Measurements from ENCODE around the gene SPTBN5. TPM values are rescaled to one million over a fixed set of nuclear protein-coding genes. Genes with fewer than 3 reads are reported as not detected.

SPTBN5 gene
- total RNA-seq, 5 donors from 2014 or later (not counting 1 experiment from before 2014, with no cell fraction given): 1.0 to 4.0 (median 2.2) TPM

GRCh38 chr15:41827880-41828806, 65.7 kb downstream of the SPTBN5 start, which contains the start of gene JMJD7:
JMJD7 (plus strand) TSS chr15:41828092; CDS start chr15:41828125, 33 bp downstream.
- DNase-seq (peak; percentile 81 to 98 (median 94)), ATAC-seq (replicated peaks in 1 of 4) (peak; percentile 89 to 95 (median 92))
- ChIA-PET CTCF (interaction anchor here in 1 of 2 donors (0.9 to 2.1 kb wide), 3 partner anchors 54 to 142 kb away, joined by 3 to 17 read pairs (median 5); partner anchors contain the start of gene MAPKBP1), POLR2A (no interaction called here)
- peaks cover 45 to 57% (median 55%) of the 10 kb centered on the region in 3 donors for H3K4me1 Mint-ChIP-seq
- peak within 1 kb of the TSS; percentile 86 to 91 for H3K27ac Mint-ChIP-seq
- H3K9me3 Mint-ChIP-seq: no peaks in the 10 kb centered on the region
- H3K27ac ChIP-seq (ENCODE audit: low read length): peak within 1 kb of the TSS; percentile 59
- peaks cover 20 to 54% of the 10 kb centered on the region in 2 experiments for H3K4me1 ChIP-seq (ENCODE audit: control insufficient read depth in 1 of 2, extremely low read depth in 1 of 2, insufficient read depth in 2 of 2, low read length in 2 of 2)
- no peaks in the 10 kb centered on the region for H3K27me3 ChIP-seq (replicated peaks in 1 of 2; ENCODE audit: control insufficient read depth in 2 of 2, extremely low read depth in 1 of 2, insufficient read depth in 2 of 2, low read length in 1 of 2)
- H3K27me3 Mint-ChIP-seq: no peaks in the 10 kb centered on the region
- peaks cover 3 to 13% of the 10 kb centered on the region in 2 donors for H3K36me3 ChIP-seq (ENCODE audit: control insufficient read depth in 2 of 2, extremely low read depth in 1 of 2, insufficient read depth in 1 of 2, low read length in 1 of 2)
- peak within 1 kb of the TSS; percentile 91 to 97 (median 95) for H3K4me3 Mint-ChIP-seq
- WGBS (ENCODE audit: insufficient coverage): under 1% methylated on average over 64 of the region's 66 CpGs
- H3K36me3 Mint-ChIP-seq: peaks cover 17% of the 10 kb centered on the region
- peak within 1 kb of the TSS; percentile 85 to 91 for H3K4me3 ChIP-seq (ENCODE audit: control insufficient read depth in 1 of 2, extremely low read depth in 1 of 2, low read length in 1 of 2)
- no peaks in the 10 kb centered on the region for H3K9me3 ChIP-seq

GRCh38 chr15:41827290-41827879, 66.5 kb downstream of the SPTBN5 start:
- Histone ChIP-seq H3K27ac (ENCODE audit: low read length) (peak overlapping the region; percentile 10), H3K27me3 (replicated peaks in 1 of 2; ENCODE audit: control insufficient read depth in 2 of 2, extremely low read depth in 1 of 2, insufficient read depth in 2 of 2, low read length in 1 of 2) (no peaks in the 10 kb centered on the region), H3K36me3 (ENCODE audit: control insufficient read depth in 2 of 2, extremely low read depth in 1 of 2, insufficient read depth in 1 of 2, low read length in 1 of 2) (peaks cover 3 to 18% of the 10 kb centered on the region in 2 donors), H3K4me1 (ENCODE audit: control insufficient read depth in 1 of 2, extremely low read depth in 1 of 2, insufficient read depth in 2 of 2, low read length in 2 of 2) (peaks cover 16 to 47% of the 10 kb centered on the region in 2 experiments), H3K4me3 (ENCODE audit: control insufficient read depth in 1 of 2, extremely low read depth in 1 of 2, low read length in 1 of 2) (peak overlapping the region; percentile 65 to 91), H3K9me3 (no peaks in the 10 kb centered on the region)
- Mint-ChIP-seq H3K9me3 (no peaks in the 10 kb centered on the region), H3K27me3 (no peaks in the 10 kb centered on the region), H3K4me1 (peaks cover 38 to 49% (median 47%) of the 10 kb centered on the region in 3 donors), H3K4me3 (peak overlapping the region; percentile 91 to 97 (median 95)), H3K27ac (peak overlapping the region; percentile 85 to 91), H3K36me3 (peaks cover 9% of the 10 kb centered on the region)
- peak in 18 of 35 experiments; percentile 3 to 58 (median 23) for DNase-seq
- CTCF ChIA-PET: interaction anchor here (0.6 to 2.1 kb wide), 5 partner anchors 17 to 880 kb away, joined by 3 to 17 read pairs (median 4); partner anchors contain the start of gene MAPKBP1 (in 1 of the 2)
- 4% methylated on average over 32 of the region's 37 CpGs for WGBS (ENCODE audit: insufficient coverage)
- POLR2A ChIA-PET: no interaction called here
- ATAC-seq (replicated peaks in 1 of 4): peak; percentile 26 to 34 (median 32)

DNA sequence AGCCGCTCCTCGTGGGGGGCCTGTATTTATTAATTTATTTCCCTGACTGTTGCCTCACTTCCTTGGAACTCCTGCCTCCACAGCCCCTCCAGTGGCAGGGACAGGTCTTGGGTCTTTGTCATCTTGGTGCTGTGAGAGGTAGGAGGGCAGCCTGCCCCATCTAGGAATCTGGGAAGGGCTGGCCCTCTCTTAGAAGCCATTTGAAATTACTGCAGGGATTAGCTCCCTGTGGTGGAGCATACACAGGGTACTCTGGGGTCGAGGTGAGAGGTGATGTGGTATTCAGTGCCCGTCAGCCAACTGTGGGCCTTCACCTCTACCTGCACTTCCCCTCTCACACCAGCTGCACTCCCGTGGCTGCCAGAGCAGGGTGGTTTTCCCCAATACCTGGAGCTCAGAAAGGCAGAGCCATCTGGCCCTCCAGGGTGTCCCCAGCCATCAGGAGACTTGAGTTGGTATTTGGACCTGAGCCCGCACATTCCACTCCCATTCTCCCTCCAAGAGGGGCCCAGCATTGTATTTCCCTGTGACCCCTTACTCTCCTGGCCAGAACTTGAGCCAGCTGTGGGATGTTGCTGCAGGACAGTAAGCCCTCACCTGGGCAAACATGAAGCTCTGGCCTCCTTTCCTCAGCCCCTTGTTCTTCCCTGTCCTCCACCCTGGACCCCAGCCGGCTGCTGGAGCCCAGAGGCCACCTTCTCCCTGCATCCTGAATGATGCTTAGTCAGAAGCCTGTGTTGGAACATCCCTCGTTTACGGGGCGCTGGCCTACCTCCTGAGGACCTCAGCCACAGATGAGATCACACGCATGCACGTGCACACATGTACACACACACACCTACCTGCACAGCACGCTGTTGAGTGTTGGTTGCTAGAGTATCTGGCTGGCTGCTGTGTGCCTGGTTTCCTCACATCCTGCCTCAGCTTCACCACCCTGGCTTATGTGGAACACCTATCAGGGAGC, 68.0 kb downstream of the SPTBN5 start:
- CTCF ChIA-PET: interaction anchor here (0.8 to 0.9 kb wide), 2 partner anchors 14 to 15 kb away, joined by 3 to 4 read pairs; no protein-coding TSS in a partner anchor
- no peak for DNase-seq
- POLR2A ChIA-PET: interaction anchor here in 1 of 2 donors (0.5 kb wide), 1 partner anchor 109 kb away, joined by 5 read pairs; no protein-coding TSS in a partner anchor

GRCh38 chr15:41825145-41825544, 68.7 kb downstream of the SPTBN5 start:
- H3K4me3 Mint-ChIP-seq: no peak overlapping the region
- peaks cover 8 to 32% of the 10 kb centered on the region in 2 donors for H3K36me3 ChIP-seq (ENCODE audit: control insufficient read depth in 2 of 2, extremely low read depth in 1 of 2, insufficient read depth in 1 of 2, low read length in 1 of 2)
- H3K4me3 ChIP-seq (ENCODE audit: control insufficient read depth in 1 of 2, extremely low read depth in 1 of 2, low read length in 1 of 2): no peak overlapping the region
- H3K9me3 ChIP-seq: no peaks in the 10 kb centered on the region
- peaks cover 6 to 24% of the 10 kb centered on the region in 2 experiments for H3K4me1 ChIP-seq (ENCODE audit: control insufficient read depth in 1 of 2, extremely low read depth in 1 of 2, insufficient read depth in 2 of 2, low read length in 2 of 2)
- CTCF ChIA-PET: interaction anchor here (0.8 to 1.7 kb wide), 3 partner anchors 13 to 52 kb away, joined by 3 to 6 read pairs (median 3); partner anchors contain the start of gene MAPKBP1 (in 1 of the 2)
- H3K27ac Mint-ChIP-seq: no peak overlapping the region
- H3K27me3 ChIP-seq (replicated peaks in 1 of 2; ENCODE audit: control insufficient read depth in 2 of 2, extremely low read depth in 1 of 2, insufficient read depth in 2 of 2, low read length in 1 of 2): no peaks in the 10 kb centered on the region
- no peak overlapping the region for H3K27ac ChIP-seq (ENCODE audit: low read length)
- WGBS (ENCODE audit: insufficient coverage): 97% methylated on average over 4 of the region's 10 CpGs
- peaks cover 18 to 28% (median 25%) of the 10 kb centered on the region in 3 donors for H3K4me1 Mint-ChIP-seq
- peaks cover 12% of the 10 kb centered on the region for H3K36me3 Mint-ChIP-seq
- H3K27me3 Mint-ChIP-seq: no peaks in the 10 kb centered on the region
- ATAC-seq (replicated peaks in 1 of 4) (no peak), DNase-seq (no peak)
- H3K9me3 Mint-ChIP-seq: no peaks in the 10 kb centered on the region
- POLR2A ChIA-PET: no interaction called here

More for the DNA sequence above, 68.0 kb downstream of the SPTBN5 start:
- H3K27me3 ChIP-seq (replicated peaks in 1 of 2; ENCODE audit: control insufficient read depth in 2 of 2, extremely low read depth in 1 of 2, insufficient read depth in 2 of 2, low read length in 1 of 2): no peaks in the 10 kb centered on the region
- 91% methylated on average over 4 of the region's 13 CpGs for WGBS (ENCODE audit: insufficient coverage)
- Mint-ChIP-seq H3K9me3 (no peaks in the 10 kb centered on the region), H3K36me3 (peaks cover 12% of the 10 kb centered on the region), H3K4me3 (peak overlapping the region; percentile 73 to 95 (median 91)), H3K4me1 (peaks cover 22 to 34% (median 32%) of the 10 kb centered on the region in 3 donors), H3K27me3 (no peaks in the 10 kb centered on the region), H3K27ac (peak overlapping the region in 1 of 2 donors; percentile 64)
- peaks cover 6 to 31% of the 10 kb centered on the region in 2 experiments for H3K4me1 ChIP-seq (ENCODE audit: control insufficient read depth in 1 of 2, extremely low read depth in 1 of 2, insufficient read depth in 2 of 2, low read length in 2 of 2)
- no peak overlapping the region for H3K4me3 ChIP-seq (ENCODE audit: control insufficient read depth in 1 of 2, extremely low read depth in 1 of 2, low read length in 1 of 2)
- H3K9me3 ChIP-seq: no peaks in the 10 kb centered on the region
- H3K27ac ChIP-seq (ENCODE audit: low read length): no peak overlapping the region
- H3K36me3 ChIP-seq (ENCODE audit: control insufficient read depth in 2 of 2, extremely low read depth in 1 of 2, insufficient read depth in 1 of 2, low read length in 1 of 2): peaks cover 7 to 26% of the 10 kb centered on the region in 2 donors
- ATAC-seq (replicated peaks in 1 of 4): no peak

DNA sequence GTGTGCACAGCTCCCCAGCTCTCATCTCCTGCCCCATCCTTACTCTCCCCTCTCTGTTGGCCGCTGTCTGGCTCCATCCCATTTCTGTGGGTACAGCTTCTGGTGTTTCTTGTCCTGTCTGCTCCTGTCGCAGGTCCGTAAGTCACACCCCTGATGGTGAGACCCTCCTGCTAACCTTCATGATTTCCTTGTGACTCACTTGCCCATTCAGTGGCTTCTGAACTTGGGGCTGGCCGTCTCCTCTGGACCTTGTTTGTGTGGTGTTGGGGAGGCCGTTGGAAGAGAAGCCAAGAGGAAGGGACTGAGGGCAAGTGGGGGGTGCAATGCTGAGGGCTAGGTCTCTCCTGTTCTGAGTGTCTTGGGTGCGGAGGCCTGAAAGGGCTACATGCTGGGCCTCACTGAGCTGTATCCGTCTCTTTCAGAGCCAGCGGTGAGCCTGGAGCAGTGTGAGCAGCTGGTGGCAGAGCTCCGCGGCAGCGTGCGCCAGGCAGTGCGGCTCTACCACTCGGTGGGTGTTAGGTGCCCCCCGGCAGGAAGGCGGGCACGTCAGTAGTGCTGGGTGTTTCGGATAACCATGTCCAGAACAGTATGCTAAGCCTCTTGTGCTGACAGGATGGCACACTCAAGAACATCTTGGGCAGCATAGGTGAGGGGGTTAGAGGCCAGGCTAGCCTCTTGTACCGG, 69.6 kb downstream of the SPTBN5 start:
- no peaks in the 10 kb centered on the region for H3K9me3 ChIP-seq
- peaks cover 6 to 15% of the 10 kb centered on the region in 2 experiments for H3K4me1 ChIP-seq (ENCODE audit: control insufficient read depth in 1 of 2, extremely low read depth in 1 of 2, insufficient read depth in 2 of 2, low read length in 2 of 2)
- ChIA-PET CTCF (interaction anchor here (0.6 to 1.7 kb wide), 3 partner anchors 51 to 107 kb away, joined by 3 to 6 read pairs (median 3); partner anchors contain the start of gene MAPKBP1 (in 1 of the 2)), POLR2A (no interaction called here)
- ATAC-seq (replicated peaks in 1 of 4) (no peak), DNase-seq (no peak)
- Mint-ChIP-seq H3K36me3 (peaks cover 21% of the 10 kb centered on the region), H3K27me3 (no peaks in the 10 kb centered on the region), H3K27ac (no peak overlapping the region), H3K4me1 (peaks cover 10 to 23% (median 16%) of the 10 kb centered on the region in 3 donors), H3K9me3 (no peaks in the 10 kb centered on the region), H3K4me3 (no peak overlapping the region)
- no peak overlapping the region for H3K4me3 ChIP-seq (ENCODE audit: control insufficient read depth in 1 of 2, extremely low read depth in 1 of 2, low read length in 1 of 2)
- 92% methylated on average over 14 of the region's 19 CpGs for WGBS (ENCODE audit: insufficient coverage)
- no peaks in the 10 kb centered on the region for H3K27me3 ChIP-seq (replicated peaks in 1 of 2; ENCODE audit: control insufficient read depth in 2 of 2, extremely low read depth in 1 of 2, insufficient read depth in 2 of 2, low read length in 1 of 2)
- no peak overlapping the region for H3K27ac ChIP-seq (ENCODE audit: low read length)
- H3K36me3 ChIP-seq (ENCODE audit: control insufficient read depth in 2 of 2, extremely low read depth in 1 of 2, insufficient read depth in 1 of 2, low read length in 1 of 2): peaks cover 11 to 37% of the 10 kb centered on the region in 2 donors
